WTC11 (cell line): ENCODE results near the gene PRKCZ. TPM values are rescaled to one million over a fixed set of nuclear protein-coding genes. Genes with fewer than 3 reads are reported as not detected.
A peak's percentile ranks its signal among the peaks of the same experiment; 100 is the strongest.

Experiments
- ATAC-seq: fragments of 200-7000 bp; cut with Tn5 transposase; 2 replicates; pipeline ENCODE4 v1.10.0; 2021; ENCODE audit warnings: mild to moderate bottlenecking, moderate library complexity
- CTCF ChIA-PET: fragments of 300-600 bp; sonication (Branson Sonifier 250); formaldehyde crosslinking; loops from one replicate; lab custom pipeline; 2021; ENCODE audit warnings: antibody characterized with exemption; lab: Charles Lee
- POLR2A ChIA-PET: fragments of 350-600 bp; sonication (Branson Sonifier 250); formaldehyde crosslinking; loops from one replicate; lab custom pipeline; 2021; ENCODE audit warnings: antibody characterized with exemption; lab: Charles Lee
- DNase-seq: peaks from one replicate; pipeline ENCODE4 v3.0.0; 2021; ENCODE audit warnings: low spot score
- H3K27ac Mint-ChIP-seq: 2 replicates; pipeline ENCODE4 v1.8.0; 2021; ENCODE audit warnings: mixed read lengths
- H3K27me3 Mint-ChIP-seq: 2 replicates; pipeline ENCODE4 v1.8.0; 2021; ENCODE audit warnings: low read depth, mild to moderate bottlenecking, moderate library complexity, mixed read lengths
- H3K36me3 Mint-ChIP-seq: 2 replicates; pipeline ENCODE4 v1.8.0; 2021; ENCODE audit warnings: mixed read lengths
- H3K4me1 Mint-ChIP-seq: 2 replicates; pipeline ENCODE4 v1.8.0; 2022; ENCODE audit warnings: mixed read lengths
- H3K4me3 Mint-ChIP-seq: 2 replicates; pipeline ENCODE4 v1.8.0; 2021; ENCODE audit warnings: mild to moderate bottlenecking, moderate library complexity, mixed read lengths
- H3K9me3 Mint-ChIP-seq: 2 replicates; pipeline ENCODE4 v1.8.0; 2021; ENCODE audit warnings: mixed read lengths
- CREM ChIP-seq: sonication (generic); formaldehyde crosslinking; IDR thresholded peaks from 2 replicates; pipeline ENCODE4 v1.8.1; 2022; ENCODE audit warnings: mild to moderate bottlenecking, missing genetic modification reagents, moderate library complexity
- E2F4 ChIP-seq: sonication (generic); formaldehyde crosslinking; IDR thresholded peaks from 2 replicates; pipeline ENCODE4 v1.8.1; 2022; ENCODE audit warnings: low read depth, mild to moderate bottlenecking, moderate library complexity, missing genetic modification reagents, borderline replicate concordance
- E2F5 ChIP-seq: sonication (generic); formaldehyde crosslinking; IDR thresholded peaks from 2 replicates; pipeline ENCODE4 v1.8.1; 2022; ENCODE audit warnings: mild to moderate bottlenecking, moderate library complexity, missing genetic modification reagents
- FOXK1 ChIP-seq: sonication (generic); formaldehyde crosslinking; IDR thresholded peaks from 2 replicates; pipeline ENCODE4 v1.8.0; 2022; ENCODE audit warnings: mild to moderate bottlenecking, moderate library complexity, missing genetic modification reagents
- HMGA2 ChIP-seq: fragments of 250-450 bp; sonication (Bioruptor Pico); IDR thresholded peaks from 2 replicates; pipeline ENCODE4 v1.4.0; 2021; ENCODE audit warnings: mild to moderate bottlenecking, moderate library complexity
- HMGXB4 ChIP-seq: sonication (generic); formaldehyde crosslinking; IDR thresholded peaks from 2 replicates; pipeline ENCODE4 v1.8.1; 2023; ENCODE audit warnings: mild to moderate bottlenecking, moderate library complexity, missing genetic modification reagents
- IRF2 ChIP-seq: sonication (generic); formaldehyde crosslinking; IDR thresholded peaks from 2 replicates; pipeline ENCODE4 v1.8.0; 2022; ENCODE audit warnings: low read depth, missing genetic modification reagents, borderline replicate concordance
- KAT7 ChIP-seq: sonication (generic); formaldehyde crosslinking; IDR thresholded peaks from 2 replicates; pipeline ENCODE4 v1.8.1; 2023; ENCODE audit warnings: missing genetic modification reagents, mild to moderate bottlenecking, borderline replicate concordance
- MLX ChIP-seq: sonication (generic); formaldehyde crosslinking; IDR thresholded peaks from 2 replicates; pipeline ENCODE4 v1.8.1; 2023; ENCODE audit warnings: mild to moderate bottlenecking, missing genetic modification reagents, moderate library complexity
- NFE2L1 ChIP-seq: sonication (generic); formaldehyde crosslinking; IDR thresholded peaks from 2 replicates; pipeline ENCODE4 v1.8.1; 2023; ENCODE audit warnings: missing genetic modification reagents
- NR1H2 ChIP-seq: sonication (generic); formaldehyde crosslinking; IDR thresholded peaks from 2 replicates; pipeline ENCODE4 v1.9.0; 2021; ENCODE audit warnings: mild to moderate bottlenecking, moderate library complexity, missing genetic modification reagents
- OVOL2 ChIP-seq: fragments of 250-450 bp; sonication (Bioruptor Pico); IDR thresholded peaks from 2 replicates; pipeline ENCODE4 v1.9.0; 2021; ENCODE audit warnings: mild to moderate bottlenecking, borderline replicate concordance
- STAT6 ChIP-seq: sonication (generic); formaldehyde crosslinking; conservative IDR thresholded peaks from 2 replicates; pipeline ENCODE4 v1.8.1; 2023; ENCODE audit warnings: mild to moderate bottlenecking, low read depth, missing genetic modification reagents, moderate library complexity
- TEAD4 ChIP-seq: sonication (generic); formaldehyde crosslinking; IDR thresholded peaks from 2 replicates; pipeline ENCODE4 v1.8.0; 2022; ENCODE audit warnings: mild to moderate bottlenecking, missing genetic modification reagents
- USF1 ChIP-seq: sonication (generic); formaldehyde crosslinking; IDR thresholded peaks from 2 replicates; pipeline ENCODE4 v1.8.0; 2022; ENCODE audit warnings: mild to moderate bottlenecking, missing genetic modification reagents
- ZBTB43 ChIP-seq: sonication (generic); formaldehyde crosslinking; IDR thresholded peaks from 2 replicates; pipeline ENCODE4 v1.8.1; 2023; ENCODE audit warnings: mild to moderate bottlenecking, missing genetic modification reagents
- ZNF121 ChIP-seq: sonication (generic); formaldehyde crosslinking; IDR thresholded peaks from 2 replicates; pipeline ENCODE4 v1.8.0; 2023; ENCODE audit warnings: missing genetic modification reagents
- ZNF138 ChIP-seq: sonication (generic); formaldehyde crosslinking; conservative IDR thresholded peaks from 2 replicates; pipeline ENCODE4 v1.8.1; 2022; ENCODE audit warnings: mild to moderate bottlenecking, moderate library complexity, missing genetic modification reagents
- ZNF396 ChIP-seq: fragments of 250-450 bp; sonication (Bioruptor Pico); IDR thresholded peaks from 2 replicates; pipeline ENCODE4 v1.8.0; 2021; ENCODE audit warnings: mild to moderate bottlenecking, moderate library complexity, borderline replicate concordance
- ZNF416 ChIP-seq: fragments of 250-450 bp; sonication (Bioruptor Pico); IDR thresholded peaks from 2 replicates; pipeline ENCODE4 v1.9.0; 2021; ENCODE audit warnings: mild to moderate bottlenecking, inconsistent platforms
- total RNA-seq: library from RNA; stranded (reverse); gene quantifications from 3 replicates; pipeline ENCODE4 v1.2.3, GENCODE V29; 2021

PRKCZ gene
- total RNA-seq, 1 experiment from 2014 or later = 52.5 TPM

GRCh38 chr1:2165646-2166045, 115.4 kb downstream of the PRKCZ start:
- Mint-ChIP-seq H3K9me3 (no peaks in the 10 kb centered on the region), H3K36me3 (peaks cover 15% of the 10 kb centered on the region), H3K27me3 (no peaks in the 10 kb centered on the region), H3K4me1 (no peaks in the 10 kb centered on the region), H3K4me3 (no peak overlapping the region), H3K27ac (no peak overlapping the region)
- DNase-seq (peak; percentile 56), ATAC-seq (peak; percentile 87)
- no peak for TF ChIP-seq ZNF138 (CRISPR knock-in tag)
- no peak for TF ChIP-seq OVOL2 (CRISPR knock-in tag)
- no peak for TF ChIP-seq ZNF396 (CRISPR knock-in tag)
- TF ChIP-seq MLX = no peak
- TF ChIP-seq KAT7 = no peak
- no peak for TF ChIP-seq NR1H2 (CRISPR knock-in tag)
- no peak for TF ChIP-seq USF1 (CRISPR knock-in tag)
- no peak for TF ChIP-seq ZBTB43
- TF ChIP-seq FOXK1 (CRISPR knock-in tag) = no peak
- TF ChIP-seq HMGXB4 (CRISPR knock-in tag) = no peak
- TF ChIP-seq CREM (CRISPR knock-in tag) = no peak
- no peak for TF ChIP-seq ZNF121 (CRISPR knock-in tag)
- no peak for TF ChIP-seq IRF2 (CRISPR knock-in tag)
- no peak for TF ChIP-seq ZNF416 (CRISPR knock-in tag)
- TF ChIP-seq NFE2L1 (CRISPR knock-in tag) = no peak
- TF ChIP-seq E2F4 (CRISPR knock-in tag) = no peak
- POLR2A ChIA-PET = no interaction called here
- CTCF ChIA-PET = interaction anchor here (0.5 to 3.9 kb wide), 6 partner anchors 9 to 1114 kb away, joined by 3 to 39 read pairs (median 4); no protein-coding TSS in a partner anchor

GRCh38 chr1:2166254-2166653, 116.0 kb downstream of the PRKCZ start:
- Mint-ChIP-seq H3K4me3 (no peak overlapping the region), H3K27me3 (no peaks in the 10 kb centered on the region), H3K36me3 (peaks cover 17% of the 10 kb centered on the region), H3K9me3 (no peaks in the 10 kb centered on the region), H3K27ac (no peak overlapping the region), H3K4me1 (no peaks in the 10 kb centered on the region)
- DNase-seq (no peak), ATAC-seq (no peak)
- POLR2A ChIA-PET = no interaction called here
- CTCF ChIA-PET = interaction anchor here (0.6 to 3.9 kb wide), 5 partner anchors 8 to 1113 kb away, joined by 3 to 39 read pairs (median 4); no protein-coding TSS in a partner anchor
- TF ChIP-seq STAT6 (CRISPR knock-in tag) (no peak), HMGA2 (no peak), E2F5 (CRISPR knock-in tag) (no peak), TEAD4 (no peak)
